GM21390 (cell line): ENCODE measurements around the gene AAR2.

Source experiments
- ATAC-seq: cut with Tn5 transposase; IDR thresholded peaks from one replicate; pipeline ENCODE4 v1.9.1; 2021; ENCODE audit not compliant: unreplicated experiment

The AAR2 gene

DNA sequence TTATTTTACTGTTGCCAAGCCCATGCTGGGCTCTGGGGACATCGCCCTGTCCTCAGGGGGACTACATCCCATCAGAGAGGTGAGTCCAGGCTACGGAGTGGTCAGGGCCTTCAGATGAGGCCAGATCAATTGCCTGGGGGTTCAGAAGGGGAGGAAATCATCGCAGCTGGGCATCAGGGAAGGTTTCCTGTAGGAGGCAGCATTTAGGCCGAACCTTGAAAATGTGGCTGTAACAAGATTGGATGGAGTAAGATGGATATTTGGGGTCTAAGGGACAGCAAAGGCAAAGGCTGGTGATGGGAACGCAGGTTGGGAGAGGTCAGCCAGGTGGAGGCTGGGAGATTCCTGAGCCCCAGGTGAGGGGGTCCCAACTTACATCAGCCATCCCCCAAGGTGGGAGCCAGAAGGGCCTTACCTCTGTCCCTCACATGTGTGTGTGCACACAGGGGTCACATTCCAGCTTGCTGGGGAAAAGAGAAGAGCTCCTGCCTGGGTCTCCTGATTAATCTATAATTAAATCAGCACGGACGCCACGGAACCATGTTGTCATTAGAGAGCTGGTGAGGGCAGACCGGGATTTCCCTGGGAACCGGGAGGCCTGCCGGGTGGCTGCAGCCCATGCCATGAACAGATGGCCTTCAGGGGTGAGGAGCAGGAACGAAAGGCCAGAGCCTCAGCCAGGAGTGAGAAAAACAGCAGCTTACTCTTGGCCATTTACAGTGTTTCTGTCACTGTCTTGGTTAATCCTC is 39.3 kb downstream of the AAR2 start:
- ATAC-seq: no peak

DNA sequence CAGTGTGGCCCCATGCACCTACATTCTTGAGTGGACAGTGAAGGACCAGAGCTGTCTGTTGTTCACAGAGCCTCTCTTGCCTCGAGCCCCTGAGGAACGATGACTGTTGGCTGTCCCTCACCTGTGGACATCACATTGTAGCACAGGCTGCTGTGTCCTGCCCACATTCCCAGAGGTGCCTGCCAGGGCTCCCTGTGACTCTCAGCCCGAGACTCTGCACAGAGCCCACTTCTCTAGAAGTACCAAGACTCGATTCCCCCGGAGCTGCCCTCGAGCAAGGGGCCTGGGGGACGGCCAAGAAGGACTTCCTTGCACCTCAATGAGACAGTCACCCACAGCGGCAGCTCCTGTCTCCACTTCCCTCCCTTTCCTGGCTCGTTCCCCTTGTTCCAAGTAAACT is 41.3 kb downstream of the AAR2 start:
- no peak for ATAC-seq

DNA sequence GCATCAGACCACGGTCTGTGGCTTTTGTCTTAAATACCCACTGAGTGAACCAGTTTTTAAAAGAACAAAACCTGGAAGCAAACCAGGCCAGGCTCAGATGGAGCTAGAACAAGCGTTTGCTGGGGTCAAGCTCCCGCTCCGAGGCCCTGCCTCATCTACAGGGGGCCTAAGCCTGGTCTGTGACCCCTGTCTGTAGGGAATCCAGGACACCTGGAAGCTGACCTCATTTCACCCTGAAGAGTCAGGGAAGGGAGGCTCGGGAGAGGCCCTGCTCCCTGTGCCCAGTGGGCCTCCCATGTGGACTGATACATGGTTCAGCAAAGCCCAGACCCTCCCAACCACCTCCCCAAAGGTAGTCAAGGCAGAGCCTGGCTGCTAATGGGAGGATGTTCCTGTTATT is 43.1 kb downstream of the AAR2 start:
- no peak for ATAC-seq

DNA sequence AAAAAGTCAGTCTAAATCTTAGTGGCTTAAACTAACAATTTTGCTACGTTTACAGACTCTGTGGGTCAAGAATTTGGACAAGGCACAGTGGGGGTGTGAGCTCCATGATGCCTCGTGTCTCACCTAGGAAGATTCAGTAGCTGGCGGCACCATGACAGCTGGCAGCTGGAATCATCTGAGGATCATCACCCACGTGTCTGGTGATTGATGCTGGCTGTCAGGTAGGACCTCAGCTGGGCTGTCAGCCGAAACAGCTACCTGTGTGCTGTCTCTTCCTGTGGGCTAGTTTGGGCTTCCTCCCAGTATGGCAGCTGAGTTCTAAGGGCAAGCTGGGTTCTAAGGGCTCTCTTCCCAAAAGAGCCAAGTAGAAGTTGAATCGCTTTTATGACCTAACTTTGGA is 43.5 kb downstream of the AAR2 start:
- ATAC-seq: no peak

DNA sequence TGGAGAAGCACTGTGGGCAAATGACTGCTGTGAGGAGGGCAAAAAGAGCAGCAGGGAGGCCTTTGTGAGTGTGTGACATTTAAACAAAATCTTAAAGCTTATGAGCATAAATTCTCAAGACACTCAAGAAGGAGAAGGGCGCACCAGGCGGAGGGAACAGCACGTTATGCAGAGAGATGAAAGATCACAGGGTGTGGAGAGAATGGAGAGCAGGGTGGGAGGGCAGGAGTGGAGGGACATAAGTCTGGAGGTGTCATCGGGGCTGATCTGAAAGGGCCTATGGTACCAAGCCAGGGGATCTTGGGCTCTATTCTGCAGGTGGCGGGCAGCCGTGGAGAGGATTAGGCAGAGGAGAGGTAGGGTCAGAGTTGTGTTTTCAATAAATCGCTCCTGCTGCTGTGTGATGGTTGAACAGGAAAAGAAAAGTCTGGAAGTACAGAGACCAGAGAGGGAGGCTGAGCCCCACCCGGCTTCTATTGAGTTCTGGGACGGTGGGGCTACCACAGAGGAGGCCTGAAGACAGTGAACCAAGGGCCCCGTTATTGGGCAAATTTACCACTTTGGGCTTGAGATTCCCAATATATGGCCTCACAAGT is 45.6 kb downstream of the AAR2 start:
- ATAC-seq: no peak

DNA sequence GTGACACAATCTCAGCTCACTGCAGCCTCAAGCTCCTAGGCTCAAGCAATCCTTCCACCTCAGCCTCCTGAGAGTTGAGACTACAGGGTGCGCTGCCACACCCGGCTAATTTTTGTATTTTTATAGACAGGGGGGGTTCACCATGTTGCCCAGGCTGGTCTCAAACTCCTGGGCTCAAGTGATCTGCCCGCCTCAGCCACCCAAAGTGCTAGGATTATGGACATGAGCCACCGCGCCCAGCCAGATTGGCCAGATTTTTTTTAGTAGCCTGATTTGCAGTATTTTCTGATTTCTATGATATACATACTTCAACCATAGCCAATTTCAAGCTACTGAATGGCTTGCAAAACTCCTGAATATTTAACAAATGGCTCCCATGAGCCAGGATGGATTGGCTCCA is 48.5 kb downstream of the AAR2 start:
- no peak for ATAC-seq

DNA sequence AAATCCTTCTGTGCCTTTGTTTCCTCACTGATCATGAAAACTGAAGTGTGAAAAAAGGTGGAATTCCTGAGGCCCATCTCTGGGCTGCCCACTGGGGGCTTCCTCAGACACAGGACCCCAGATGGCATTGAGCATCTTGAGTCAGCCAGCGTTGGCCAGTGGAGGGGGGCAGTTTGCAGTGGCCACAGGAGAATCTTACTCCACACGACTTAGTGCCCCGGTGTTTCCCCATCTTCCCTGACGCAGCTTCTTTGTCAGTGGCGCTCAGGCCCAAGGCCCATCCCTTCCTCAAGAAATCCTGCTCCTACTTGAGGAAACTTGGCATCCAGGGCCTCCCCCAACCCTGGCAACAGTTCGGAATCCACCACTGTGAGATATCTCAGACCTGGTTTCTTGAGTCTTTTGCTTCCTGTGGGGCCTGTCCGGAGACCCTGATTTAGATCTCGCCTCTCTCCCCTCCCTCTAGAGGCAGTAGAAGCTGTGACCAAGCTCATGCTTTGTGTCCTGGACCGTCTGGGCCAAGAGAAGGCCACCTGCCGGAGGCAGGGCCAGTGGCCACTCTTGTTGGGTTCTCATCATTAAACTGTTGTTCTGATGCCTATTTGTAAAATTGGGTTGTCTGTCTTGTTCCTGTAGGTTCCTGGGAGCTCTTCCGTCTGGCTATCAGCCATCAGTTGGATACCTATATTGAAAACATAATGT is 49.6 kb downstream of the AAR2 start:
- no peak for ATAC-seq

DNA sequence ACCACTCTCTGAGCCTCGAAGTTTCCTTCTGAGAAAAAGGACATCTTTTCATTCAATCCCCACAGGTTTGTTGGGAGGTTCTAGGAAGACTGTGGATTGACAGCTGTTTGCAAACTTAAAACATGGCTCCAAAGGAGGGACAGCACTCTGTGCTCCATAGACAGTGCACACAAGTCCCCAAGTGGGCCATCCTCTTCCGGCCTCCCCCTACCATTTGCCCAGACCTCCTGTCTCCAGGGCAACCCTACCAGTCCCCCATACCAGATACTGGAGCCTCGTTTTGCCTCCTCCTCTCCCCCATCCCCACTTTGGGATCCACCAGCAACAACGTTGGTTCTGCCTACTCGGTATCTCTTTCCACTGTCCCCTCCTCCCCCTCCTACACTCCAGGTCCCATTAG is 61.4 kb downstream of the AAR2 start:
- no peak for ATAC-seq

DNA sequence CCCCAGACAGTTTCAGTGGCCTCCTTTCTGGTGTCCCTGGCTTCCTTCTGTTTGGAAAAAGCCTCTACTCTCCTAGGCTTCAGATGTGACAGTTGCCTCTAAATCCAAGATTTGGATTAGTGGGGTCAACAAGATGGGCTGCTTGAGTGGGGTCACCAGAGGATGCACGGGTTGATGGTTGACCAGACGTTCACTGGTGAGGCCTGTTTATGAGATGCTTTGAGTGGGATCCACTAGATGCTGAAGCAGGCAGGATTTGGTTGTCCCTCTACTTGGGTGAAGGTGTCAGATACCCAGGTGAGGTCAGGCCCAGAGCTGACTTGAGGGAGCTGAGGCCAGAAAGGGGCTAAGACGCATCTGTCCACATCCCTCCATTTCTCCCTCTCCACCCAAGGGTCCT is 61.8 kb downstream of the AAR2 start:
- ATAC-seq: no peak

DNA sequence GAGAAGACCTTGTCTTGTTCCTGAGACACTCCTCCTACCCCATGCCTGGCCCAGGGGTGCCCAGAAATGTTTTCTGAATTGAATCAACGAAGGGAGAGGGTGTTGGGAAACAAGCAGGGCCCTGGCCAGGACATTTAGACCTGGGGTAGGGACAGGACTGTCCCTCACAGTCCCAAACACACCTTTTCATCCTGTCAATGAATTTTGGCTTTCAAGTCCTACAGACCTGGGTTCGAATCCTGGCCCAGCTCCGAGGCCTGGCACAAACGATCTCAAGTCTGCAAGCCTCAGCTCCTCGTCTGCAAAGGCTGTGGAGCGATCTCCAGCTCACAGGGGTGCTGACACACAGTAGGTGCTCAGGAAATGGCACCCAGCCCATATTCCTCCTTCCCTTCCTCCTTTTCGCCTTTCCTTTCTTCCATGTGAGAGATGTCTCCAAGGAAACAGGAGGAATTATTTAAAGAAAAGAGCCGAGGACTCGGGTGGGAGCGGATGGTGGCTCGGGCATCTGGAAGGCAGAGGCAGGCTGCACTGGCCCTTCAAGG is 62.6 kb downstream of the AAR2 start:
- no peak for ATAC-seq

DNA sequence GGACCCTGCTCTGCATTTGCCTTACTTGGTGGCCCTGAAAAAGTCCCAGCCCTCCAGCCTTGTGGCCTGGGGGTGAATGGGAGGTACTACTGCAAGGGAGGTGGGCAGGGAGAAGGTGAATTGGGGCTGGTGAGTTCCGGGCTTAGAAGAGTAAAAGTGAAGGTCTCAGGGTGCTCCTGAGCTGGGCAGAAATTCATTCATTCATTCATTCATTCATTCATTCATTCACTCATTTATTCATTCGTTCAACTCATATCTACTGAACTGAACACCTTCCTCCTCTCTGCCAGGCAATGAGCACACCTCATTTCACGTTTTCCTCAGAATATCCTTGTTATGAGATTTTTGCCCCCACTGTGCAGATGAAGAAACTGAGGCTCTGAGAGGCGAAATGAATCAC is 63.2 kb downstream of the AAR2 start:
- ATAC-seq: no peak

DNA sequence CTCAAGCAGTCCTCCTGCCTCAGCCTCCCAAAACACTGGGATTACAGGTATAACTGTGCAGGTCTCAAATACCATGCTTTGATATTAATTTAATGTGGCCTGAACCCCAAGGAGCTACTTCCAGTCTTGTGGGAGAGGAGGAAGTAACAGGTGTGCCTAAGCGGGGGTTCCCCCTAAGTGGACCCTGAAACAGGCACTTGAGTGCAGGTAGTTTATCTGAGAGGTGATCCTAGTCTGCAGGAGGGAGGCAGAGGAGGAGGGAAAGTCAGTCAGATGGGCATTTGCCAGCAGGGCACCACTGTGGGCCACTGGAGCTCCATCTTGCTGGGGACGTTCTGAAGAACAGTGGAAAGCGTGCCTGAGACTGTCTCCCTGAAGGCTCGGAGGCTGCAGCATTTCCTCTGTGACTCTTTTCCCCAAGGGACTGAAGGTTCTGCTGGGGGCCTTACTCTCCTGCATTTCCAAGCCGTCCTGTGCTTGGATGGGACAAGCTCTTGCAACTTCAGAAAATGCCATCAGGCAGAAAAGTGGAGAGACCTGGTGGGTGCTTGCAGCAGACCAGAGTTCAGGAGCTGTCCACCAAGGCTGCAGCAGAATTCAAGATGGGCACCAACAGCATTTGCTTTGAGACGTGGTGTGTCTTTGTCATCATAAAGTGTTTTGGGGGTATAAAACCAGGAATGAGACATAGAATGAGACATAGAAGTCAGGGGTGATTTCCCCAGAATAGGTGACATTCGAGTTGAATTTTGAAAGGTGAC is 65.3 kb downstream of the AAR2 start:
- no peak for ATAC-seq

DNA sequence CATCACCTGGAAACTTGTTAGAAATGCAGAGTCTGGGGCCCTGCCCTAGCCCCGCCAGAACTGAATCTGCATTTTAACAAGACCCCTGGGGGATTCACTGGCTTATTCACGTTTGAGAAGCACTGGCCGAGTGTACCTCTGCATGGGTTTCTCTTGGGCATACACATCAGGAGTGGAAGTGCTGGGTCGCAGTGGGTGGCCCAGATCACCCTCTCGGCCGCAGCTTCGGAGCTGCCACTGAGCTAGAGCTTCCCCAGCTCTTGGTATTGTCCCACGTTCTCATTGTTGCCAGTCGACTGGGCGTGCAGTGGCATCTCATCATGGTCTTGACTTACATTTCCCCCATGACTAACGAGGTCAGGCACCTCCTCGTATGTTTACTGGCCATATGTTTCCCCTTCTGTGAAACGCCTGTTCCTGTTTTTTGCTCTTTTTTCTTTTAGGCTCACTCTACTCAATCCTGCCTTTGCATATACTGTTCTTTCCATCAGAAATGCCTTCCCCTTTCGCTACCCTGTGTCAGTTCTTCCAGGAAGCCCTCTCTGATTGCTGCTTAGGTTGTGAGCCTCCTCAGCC is 66.8 kb downstream of the AAR2 start:
- ATAC-seq: no peak

DNA sequence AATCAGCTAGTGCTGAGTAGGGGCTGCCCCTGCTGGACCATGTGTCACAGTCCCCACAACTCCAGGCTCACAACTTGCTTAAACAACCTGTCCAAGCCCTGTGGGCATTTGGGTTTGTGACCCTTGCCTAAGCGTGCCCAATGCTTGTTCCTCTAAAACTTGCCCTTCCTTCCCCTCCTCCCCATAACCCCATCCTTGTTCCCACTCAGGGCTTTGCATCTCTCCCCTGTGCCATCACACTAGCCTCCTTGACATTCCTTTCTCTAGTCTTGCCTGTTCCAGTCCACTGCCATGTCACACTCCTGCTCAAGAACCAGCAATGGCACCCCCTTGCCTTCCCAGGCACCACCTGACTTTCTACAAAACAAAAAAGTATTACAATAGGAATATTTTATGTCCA is 67.6 kb downstream of the AAR2 start:
- ATAC-seq: no peak

DNA sequence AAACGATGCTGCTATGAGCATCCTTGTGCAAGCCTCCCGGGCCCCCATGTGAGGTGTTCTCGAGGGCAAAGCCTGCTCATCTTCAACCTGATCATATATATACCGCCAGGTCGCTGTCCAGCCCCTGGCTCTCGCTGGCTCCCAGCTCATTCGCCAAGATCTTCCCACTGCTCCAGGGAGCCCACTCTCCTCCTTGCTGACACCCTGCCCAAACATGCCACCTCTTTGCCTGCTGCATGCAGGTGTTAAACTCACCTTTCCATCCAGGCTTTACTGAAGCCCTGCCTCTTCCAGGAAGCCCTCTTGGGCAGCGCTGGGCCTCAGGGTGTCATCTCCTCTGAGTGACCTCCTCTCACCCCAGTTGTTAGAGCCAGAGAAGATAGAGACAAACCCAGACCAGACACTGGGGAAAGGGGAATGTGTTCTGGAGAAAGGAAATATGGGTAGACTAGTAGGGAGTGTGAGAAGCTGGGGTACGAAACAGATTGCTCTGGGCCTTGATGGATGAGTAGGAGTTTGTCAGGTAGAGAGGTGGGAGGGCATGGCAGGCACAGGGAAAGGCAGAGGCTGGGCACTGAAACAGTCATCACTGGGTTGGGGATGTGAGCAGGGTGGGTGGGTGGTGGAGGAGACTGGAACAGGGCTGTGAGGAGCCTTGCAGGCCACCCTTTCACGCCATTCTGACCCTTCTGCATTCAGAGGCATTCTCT is 68.7 kb downstream of the AAR2 start:
- no peak for ATAC-seq

DNA sequence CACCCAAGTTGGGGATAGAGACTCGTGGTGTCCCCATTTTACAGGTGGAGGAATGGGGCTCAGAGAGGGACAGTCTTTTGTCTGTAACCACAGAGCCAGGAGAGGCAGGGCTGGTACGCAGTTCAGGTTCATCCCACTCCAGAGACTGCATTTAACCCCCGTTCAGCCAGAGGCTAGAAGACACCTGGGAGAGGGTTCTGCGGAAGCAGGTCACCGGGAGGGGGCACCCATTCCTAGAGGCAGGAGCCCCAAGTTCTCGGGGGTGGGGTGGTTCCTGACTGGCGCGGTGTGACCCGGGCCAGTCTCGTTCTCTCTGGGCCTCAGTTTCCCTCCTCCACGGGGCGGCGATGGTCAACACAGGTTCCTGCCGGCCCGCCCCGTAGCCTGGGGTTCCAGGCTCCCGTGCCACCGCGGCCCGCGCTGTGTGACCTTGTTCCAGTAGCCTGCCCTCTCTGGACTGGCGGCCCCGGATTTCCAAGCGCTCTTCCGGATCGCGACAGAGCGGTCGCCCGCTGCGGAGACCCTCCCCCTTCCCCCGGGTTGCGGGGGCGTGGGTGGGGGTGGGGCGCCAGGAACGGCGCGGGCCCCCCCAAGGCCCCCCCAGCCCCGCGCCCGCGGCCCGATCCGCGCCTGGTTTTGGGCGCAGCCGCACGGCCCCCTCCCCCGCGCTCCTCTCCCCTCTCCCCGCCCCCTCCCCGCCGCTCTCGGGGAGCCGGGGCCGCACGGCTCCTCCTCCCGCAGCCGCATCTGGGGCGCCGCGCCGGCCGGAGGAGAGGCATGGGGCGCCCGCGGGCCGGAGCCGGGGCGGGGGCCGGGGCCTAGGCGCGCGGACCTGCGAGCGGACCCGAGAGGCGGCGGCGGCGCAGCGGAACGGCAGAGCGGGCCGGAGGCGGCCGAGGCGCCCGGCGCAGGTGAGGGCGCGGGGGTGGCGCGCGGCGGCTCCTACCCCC is 69.6 kb downstream of the AAR2 start, which contains the start of gene DLGAP4:
TSS of gene DLGAP4 (plus strand) at position 738 of the 950 bp plus-strand sequence. CDS start 125,379 bp downstream, outside the sequence.
- no peak for ATAC-seq
